GM21825 (cell line): Measurements from ENCODE around the gene EP400.

Experiments
- ATAC-seq: cut with Tn5 transposase; IDR thresholded peaks from one replicate; pipeline ENCODE4 v1.9.1; 2021; ENCODE audit warnings: mild to moderate bottlenecking, moderate library complexity; ENCODE audit not compliant: unreplicated experiment

Gene EP400

DNA sequence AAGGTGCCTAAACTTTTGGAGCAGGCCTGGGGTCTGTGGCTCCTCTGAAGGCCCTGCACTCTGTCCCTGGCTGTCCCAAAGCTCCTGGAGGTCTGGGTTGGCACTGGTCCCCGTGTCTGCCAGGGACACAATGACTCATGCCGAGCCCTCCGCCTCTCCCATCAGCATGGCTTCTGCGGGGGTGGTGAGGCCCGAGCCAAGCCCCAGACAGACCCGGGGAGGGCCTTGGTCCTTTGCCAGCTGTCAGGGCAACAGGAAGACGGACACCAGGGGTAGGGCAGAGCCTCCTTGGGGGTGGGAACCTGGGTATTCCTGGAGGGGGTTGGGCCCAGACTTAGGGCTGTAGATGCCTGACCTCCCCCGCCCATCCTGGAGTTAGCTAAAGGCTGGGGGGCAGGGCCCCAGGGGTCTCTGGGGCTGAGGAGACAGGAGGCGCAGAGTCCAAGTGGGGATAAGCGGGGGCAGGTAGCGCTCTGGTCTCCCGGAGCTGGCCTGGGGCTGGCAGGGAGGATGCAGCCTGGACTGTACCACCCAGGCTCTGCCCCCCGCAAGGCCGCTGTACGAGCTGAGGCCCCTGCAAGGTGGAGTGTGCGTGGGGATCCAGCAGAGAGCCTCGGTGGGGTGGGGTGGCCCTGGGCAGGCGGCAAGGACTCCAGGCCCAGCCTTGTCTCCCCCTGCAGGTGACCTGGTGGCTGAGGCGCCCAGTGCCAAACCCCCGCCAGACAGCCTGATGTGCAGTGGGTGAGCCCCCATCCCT, 37.0 kb upstream of the EP400 start:
- ATAC-seq: no peak

DNA sequence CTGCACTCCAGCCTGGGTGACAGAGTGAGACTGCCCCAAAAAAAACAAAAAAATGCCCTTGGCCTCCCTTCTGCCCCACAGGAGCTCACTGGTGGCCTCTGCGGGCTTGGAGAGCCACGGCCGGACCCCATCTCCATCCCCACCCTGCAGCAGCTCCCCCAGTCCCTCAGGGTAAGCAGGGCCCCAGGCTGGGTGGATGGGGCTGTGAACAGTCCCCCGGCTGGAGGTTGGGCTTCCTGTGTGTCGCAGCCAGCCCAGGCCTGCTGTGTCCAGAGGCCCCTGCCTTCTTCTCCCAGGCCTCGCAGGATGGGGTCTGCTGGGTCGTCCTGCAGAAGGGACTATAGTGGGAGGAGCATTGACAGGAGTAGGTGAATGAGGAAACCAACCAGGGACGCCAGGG, 36.1 kb upstream of the EP400 start:
- ATAC-seq: no peak

DNA sequence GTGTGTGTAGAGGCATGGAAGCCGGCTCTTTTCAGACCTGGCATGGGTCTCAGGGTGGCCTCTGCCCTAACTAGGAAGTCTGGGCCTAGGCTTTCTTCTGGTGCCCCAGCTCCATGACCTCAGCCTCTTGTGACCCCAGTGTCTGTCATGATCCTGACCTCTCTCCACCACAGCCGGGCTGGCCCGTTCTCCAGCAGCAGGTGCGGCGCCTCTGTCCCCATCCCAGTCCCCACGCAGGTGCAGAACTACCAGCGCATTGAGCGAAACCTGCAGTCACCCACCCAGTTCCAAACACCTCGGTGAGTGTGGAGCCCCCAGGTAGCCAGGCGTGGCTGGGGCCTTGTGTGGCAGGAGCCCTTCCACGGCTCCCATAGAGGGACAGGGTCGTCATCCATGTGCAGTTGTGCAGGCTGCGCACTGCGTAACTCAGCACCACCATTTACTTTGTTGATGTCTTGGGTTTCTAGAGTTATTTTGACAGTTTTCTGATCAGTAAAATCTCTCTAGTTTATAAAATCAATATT, 35.5 kb upstream of the EP400 start:
- ATAC-seq: no peak

DNA sequence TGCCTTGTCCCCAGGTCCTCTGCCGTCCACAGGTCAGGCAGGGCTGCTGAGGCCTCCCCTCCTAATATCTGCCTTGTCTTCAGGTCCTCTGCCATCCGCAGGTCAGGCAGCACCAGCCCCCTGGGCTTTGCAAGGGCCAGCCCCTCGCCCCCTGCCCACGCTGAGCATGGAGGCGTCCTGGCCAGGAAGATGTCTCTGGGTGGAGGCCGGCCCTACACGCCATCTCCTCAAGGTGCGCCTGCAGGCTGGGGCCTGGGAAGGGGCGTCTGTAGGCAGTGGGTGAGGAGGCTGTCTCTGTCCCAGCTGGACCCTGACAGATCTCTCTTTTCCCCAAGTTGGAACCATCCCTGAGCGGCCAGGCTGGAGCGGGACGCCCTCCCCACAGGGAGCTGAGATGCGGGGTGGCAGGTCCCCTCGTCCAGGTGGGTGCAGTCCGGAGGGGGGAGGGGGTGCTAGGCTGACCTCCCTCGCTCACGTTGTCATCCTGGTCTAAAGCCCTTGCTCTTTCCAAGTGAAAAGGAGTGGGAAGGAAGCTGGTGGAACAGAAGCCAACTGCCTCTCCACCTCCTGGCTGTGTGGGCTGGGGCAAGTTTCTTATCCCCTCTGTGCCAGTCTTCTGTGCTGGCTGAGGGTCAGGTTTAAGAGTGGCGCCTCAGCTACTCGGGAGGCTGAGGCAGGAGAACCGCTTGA, 34.6 kb upstream of the EP400 start:
- ATAC-seq: no peak

DNA sequence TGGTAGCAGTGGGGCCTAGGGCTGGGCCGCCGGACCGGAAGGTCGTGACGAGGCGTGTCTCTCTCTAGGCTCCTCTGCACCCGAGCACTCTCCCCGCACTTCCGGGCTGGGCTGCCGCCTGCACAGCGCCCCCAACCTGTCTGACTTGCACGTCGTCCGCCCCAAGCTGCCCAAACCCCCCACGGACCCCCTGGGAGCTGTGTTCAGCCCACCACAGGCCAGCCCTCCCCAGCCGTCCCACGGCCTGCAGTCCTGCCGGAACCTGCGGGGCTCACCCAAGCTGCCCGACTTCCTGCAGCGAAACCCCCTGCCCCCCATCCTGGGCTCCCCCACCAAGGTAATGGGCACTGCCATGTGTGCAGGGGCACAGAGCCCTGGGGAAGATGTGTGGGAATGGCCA, 33.9 kb upstream of the EP400 start:
- ATAC-seq: no peak

DNA sequence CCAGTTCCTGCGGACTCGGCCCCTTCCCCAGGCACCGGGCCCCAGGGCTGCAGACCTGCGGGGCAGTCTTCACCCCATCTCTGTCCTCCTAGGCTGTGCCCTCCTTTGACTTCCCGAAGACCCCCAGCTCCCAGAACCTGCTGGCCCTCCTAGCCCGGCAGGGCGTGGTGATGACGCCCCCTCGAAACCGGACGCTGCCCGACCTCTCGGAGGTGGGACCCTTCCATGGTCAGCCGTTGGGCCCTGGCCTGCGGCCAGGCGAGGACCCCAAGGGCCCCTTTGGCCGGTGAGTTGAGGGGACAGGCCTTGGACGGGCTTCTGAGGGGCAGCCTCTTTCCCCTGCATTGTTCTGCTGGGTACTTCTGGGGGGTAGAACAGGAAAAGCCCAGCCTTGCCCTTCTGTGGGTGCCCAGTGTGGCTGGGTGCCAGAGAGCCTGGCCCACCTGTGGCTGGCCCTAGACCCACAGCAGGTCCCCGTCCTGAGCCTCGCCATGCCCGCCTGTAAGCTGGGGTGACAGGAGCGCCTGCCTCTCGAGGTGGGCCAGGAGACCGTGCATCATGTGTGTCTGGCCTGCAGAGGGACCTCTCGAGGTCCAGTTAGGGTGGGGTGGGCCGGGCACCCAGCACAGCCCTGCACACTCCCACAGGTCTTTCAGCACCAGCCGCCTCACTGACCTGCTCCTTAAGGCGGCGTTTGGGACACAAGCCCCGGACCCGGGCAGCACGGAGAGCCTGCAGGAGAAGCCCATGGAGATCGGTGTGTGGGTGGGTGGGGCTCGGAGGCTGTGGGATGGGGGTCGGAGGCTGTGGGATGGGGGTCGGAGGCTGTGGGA, 33.2 kb upstream of the EP400 start:
- ATAC-seq: no peak

DNA sequence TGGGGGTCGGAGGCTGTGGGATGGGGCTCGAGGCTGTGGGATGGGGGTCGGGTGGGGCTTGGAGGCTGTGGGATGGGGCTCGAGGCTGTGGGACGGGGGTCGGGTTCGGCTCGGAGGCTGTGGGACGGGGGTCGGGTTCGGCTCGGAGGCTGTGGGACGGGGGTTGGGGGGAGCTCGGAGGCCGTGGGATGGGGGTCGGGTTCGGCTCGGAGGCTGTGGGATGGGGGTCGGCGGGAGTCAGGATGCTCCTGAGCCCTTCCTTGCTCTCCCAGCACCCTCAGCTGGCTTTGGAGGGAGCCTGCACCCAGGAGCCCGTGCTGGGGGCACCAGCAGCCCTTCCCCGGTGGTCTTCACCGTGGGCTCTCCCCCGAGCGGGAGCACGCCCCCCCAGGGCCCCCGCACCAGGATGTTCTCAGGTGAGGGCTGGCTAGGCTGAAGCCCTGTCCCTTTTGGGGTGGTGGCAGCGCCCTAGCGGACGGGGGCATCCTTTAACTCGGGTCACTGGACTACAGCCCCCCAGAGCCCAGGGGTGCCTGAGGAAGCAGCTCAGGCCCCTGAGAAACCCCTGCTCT, 32.5 kb upstream of the EP400 start:
- ATAC-seq: no peak

DNA sequence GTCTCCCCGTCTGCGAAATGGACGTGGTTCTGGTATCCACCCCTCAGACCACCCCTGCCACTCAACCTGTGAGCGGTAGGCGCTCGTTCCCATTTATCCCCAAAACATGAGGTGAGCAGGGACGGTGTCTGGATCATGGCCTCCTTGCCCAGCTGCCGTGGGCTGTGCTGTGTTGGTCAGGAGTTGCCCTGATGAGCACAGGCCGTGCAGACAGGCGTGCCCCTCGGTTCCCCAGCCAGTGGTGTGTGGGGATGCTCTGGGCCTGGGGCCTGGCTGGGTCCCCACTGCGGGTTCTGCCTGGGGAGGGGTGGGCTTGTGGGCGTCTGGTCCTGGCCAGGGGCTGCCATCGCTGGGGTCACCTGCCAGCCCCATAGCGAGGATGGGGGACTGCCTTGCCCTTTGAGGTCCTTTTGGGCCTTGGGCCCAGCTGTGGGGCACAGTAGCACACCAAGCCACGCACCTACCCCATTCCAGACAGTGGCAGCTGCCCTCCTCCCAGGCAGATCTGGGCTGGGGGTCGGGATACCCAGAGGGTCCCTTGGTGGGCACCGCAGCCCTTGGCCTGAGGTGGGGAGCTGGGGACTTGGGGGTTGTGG, 31.9 kb upstream of the EP400 start:
- ATAC-seq: no peak

DNA sequence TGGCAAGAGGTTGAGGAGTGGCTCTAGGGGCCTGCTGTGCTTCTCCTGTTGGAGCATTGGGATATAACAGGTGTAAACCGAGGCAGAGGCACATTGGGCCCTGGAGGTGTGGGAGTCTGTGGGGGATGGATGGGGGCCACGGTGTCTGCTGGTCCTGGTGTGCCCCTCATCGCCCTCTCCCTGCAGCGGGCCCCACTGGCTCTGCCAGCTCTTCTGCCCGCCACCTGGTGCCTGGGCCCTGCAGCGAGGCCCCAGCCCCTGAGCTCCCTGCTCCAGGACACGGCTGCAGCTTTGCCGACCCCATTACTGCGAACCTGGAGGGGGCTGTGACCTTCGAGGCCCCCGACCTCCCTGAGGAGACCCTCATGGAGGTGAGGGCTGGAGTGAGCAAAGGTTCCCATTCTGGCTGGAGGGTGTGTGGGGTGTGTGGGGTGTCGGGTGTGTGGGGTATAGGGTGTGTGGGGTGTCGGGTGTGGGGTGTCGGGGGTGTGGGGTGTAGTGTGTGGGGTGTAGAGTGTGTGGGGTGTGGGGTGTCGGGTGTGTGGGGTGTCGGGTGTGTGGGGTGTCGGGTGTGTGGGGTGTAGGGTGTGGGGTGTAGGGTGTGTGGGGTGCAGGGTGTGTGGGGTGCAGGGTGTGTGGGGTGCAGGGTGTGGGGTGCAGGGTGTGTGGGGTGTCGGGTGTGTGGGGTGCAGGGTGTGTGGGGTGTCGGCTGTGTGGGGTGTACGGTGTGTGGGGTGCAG, 31.3 kb upstream of the EP400 start:
- ATAC-seq: no peak

DNA sequence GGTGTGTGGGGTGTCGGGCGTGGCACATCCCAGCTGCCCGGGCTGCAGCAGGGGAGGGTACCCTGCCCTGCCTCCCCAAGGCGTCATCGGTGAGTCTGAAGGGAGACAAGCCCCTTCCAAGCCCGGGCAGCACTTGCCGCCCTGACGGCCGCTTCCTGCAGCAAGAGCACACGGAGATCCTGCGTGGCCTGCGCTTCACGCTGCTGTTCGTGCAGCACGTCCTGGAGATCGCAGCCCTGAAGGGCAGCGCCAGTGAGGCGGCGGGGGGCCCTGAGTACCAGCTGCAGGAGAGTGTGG, 30.7 kb upstream of the EP400 start:
- no peak for ATAC-seq

DNA sequence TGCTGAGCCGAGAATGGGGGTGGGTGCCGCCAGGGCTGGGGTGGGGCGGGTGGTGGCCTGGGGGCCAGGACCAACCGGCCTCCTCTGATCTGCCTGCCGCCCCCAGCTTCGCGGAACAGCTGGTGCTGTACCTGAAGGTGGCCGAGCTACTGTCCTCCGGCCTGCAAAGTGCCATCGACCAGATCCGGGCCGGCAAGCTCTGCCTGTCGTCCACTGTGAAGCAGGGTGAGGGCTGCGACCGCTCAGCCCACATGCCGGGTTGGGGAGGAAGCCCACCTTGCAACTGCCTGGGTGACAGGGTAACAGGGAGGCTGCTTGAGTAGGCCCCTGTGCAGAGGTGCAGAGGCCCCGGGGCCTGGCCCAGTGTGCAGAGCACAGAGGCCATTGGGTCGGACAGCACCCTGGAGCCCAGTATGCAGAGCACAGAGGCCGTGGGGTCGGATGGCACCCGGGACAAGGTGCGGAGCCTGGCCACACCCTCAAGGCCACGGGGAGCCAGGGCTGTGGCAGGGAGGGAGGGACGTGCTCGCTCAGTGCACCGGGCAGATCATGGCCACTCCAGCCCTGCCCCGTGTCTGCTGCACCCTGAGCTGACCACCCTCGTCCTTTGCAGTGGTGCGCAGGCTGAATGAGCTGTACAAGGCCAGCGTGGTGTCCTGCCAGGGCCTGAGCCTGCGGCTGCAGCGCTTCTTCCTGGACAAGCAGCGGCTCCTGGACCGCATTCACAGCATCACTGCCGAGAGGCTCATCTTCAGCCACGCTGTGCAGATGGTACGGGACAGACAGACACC, 30.2 kb upstream of the EP400 start:
- ATAC-seq: no peak

DNA sequence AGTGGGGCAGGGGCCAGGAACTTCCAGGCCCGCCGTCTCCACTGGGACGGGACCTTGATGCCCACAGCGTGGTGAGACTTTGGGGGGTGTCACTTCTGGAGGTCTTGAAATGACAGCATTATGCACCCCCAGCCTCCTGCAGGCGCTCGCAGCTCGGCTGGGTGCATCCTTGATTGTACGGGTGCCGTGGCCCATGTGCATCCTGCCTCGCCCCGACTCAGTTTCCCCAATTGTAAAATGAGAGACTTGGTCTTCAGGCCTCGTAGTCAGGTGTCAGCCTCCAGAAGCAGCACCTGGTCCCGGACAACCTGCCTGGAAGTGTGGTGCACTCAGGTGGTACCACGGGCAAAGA, 29.6 kb upstream of the EP400 start:
- ATAC-seq: no peak

DNA sequence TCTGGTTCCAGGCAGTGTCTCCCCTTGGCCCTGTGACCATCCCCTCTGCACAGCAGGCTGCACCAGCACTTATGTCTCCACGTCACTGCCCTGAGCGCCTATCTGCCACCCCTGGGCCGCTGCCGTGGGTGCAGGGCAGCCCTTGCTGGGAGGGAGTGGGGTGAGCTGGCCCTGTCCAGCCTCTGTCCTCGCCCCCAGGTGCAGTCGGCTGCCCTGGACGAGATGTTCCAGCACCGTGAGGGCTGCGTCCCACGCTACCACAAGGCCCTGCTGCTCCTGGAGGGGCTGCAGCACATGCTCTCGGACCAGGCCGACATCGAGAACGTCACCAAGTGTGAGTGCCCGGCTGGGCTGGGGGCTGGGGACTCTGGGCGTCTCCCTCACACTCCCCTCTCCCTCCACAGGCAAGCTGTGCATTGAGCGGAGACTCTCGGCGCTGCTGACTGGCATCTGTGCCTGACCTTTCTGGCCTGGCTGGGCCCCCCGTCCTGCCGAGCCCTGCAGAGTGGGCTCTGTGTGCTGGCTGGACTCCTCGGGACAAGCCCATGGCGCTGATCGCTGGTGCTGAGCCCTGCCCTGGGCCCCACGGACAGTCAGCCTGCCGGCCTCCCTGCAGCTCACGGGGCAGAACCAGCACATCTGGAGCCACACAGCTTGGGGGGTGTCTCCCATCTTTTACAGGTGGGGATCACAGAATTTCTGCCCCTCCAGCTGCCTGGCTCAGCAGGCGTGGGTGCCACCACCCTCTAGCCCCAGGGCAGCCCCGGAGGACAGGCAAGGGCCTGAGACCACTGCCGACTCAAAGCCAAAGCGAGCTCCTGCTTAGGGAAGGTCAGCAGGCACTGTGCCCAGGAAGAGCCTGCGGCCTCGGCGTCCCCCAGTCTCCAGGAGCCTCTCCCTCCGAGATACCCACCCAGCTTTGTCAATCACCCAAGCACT, 28.6 kb upstream of the EP400 start:
- no peak for ATAC-seq

DNA sequence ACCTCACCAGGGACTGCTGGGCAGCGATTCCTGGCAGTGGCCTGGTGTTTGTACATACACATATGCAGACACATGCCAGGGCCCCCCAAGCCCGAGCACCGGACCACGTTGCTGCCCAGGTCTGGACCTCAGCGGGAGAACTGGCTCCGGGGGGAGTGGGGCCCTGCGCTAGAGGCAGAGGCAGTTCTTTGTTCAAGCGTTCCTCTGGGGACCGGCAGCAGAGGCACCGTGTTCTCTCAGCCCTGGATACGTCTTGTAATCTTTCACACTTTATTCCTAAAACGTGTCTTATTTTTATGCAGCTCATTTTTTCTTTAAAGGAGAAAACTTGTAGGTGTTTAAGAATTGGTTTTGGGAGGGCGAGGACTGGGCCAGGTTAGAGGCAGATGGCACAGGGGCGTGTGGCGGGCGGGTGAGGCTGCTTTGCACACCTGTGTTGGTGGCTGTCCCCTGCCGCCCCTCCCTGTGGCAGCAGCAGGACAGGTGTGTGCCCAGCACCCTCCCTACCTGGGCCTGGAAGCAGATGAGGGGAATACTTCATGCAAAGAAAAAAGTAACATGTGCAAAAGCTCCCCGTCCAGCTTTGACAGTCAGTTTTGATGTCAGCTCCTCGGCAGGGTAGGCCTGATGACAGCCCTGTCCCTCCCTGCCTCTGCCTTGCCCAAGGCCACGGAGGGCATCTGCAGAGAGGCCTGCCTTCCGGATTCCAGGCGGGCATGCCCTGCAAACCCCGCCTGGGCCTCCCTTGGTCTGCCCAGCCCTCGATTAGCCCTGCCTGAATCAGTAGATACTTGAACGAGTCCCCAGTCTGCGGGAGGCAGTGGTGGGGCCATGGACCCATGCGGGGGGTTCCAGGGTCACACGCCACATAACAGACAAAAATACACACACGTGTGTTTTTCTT, 27.6 kb upstream of the EP400 start:
- ATAC-seq: no peak

DNA sequence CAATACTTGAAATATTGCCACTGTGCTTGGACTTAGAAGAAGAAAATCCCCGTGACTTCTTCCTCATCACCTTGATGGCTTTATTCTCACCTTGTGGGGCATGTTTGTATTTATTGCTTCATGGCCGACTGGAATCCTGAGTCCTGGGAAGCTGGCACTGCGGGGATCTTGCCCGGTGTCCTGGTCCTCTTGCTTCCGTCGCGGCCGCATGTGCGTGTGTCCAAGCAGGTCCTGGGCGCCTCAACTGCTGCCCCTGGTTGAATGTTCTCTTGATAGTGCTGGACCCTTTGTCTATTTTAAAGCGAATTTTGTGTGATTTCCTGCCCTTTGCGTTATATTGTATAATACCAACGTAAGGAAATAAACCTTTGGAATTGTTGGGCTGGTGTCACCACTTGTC, 27.0 kb upstream of the EP400 start:
- ATAC-seq: no peak

DNA sequence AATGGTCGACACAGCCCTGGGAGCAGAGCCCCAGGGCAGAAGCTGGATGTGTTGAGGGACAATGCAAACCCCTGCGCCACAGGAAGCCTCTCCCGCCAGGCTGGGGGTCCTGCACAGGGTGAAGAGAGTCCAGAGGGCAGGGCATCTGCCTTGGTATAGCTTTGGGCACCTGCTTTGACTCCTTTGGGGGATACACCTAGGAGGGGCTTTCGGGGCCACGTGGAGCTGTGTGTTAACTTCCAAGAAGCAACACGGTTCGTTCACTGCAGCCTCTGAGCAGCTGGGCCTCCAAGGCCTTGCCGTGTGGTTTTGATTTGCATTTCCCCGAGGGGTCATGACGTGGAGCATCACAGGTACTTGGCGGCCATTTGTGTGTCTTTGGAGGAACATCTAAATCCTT, 26.5 kb upstream of the EP400 start:
- peak; percentile 42 for ATAC-seq
